Activated CD4-positive, alpha-beta memory T cell treated with anti-CD3 and anti-CD28 coated beads for 36 hours (primary cell): ENCODE results near the gene COX10. TPM values are rescaled to one million over a fixed set of nuclear protein-coding genes. Genes with fewer than 3 reads are reported as not detected.

Experiments
- CTCF ChIA-PET: fragments of 350-600 bp; sonication (Branson Sonifier 250); formaldehyde crosslinking; loops from one replicate; lab custom pipeline; 2021; ENCODE audit warnings: antibody characterized with exemption, inconsistent platforms; lab: Charles Lee
- POLR2A ChIA-PET: fragments of 350-600 bp; sonication (Branson Sonifier 250); formaldehyde crosslinking; loops from one replicate; lab custom pipeline; 2021; ENCODE audit warnings: antibody characterized with exemption; lab: Charles Lee
- DNase-seq: peaks from one replicate; pipeline ENCODE4 v3.0.0-alpha.2; 2020
- H3K27ac Mint-ChIP-seq: one replicate; pipeline ENCODE4 v1.8.0; 2021; ENCODE audit warnings: mixed read lengths
- H3K27me3 Mint-ChIP-seq: one replicate; pipeline ENCODE4 v1.8.0; 2021; ENCODE audit warnings: mixed read lengths
- H3K36me3 Mint-ChIP-seq: one replicate; pipeline ENCODE4 v1.8.0; 2021; ENCODE audit warnings: mixed read lengths
- H3K4me1 Mint-ChIP-seq: one replicate; pipeline ENCODE4 v1.8.0; 2021; ENCODE audit warnings: low read depth, mixed read lengths
- H3K4me3 Mint-ChIP-seq: one replicate; pipeline ENCODE4 v1.8.0; 2021; ENCODE audit warnings: mild to moderate bottlenecking, mixed read lengths
- H3K9me3 Mint-ChIP-seq: one replicate; pipeline ENCODE4 v1.8.0; 2021; ENCODE audit warnings: mixed read lengths
- intact Hi-C: fragments of 100-400 bp; cut with micrococcal nuclease; formaldehyde crosslinking; loops from one replicate; pipeline ENCODE4 v1.15.1; 2023
- total RNA-seq, 2 experiments: library from RNA; stranded (reverse); gene quantifications; one replicate each; pipeline ENCODE4 v1.2.3, GENCODE V29; 2021

COX10 gene
- total RNA-seq, 2 experiments from 2014 or later: 22.9 to 23.6 TPM

- no peak for DNase-seq
- H3K4me1 Mint-ChIP-seq: peaks cover 22% of the 10 kb centered on the region
- H3K9me3 Mint-ChIP-seq: no peaks in the 10 kb centered on the region
- ChIA-PET CTCF (no interaction called here), POLR2A (no interaction called here)
- H3K4me3 Mint-ChIP-seq: no peak overlapping the region
- intact Hi-C loops: no loop called here
- H3K27ac Mint-ChIP-seq: no peak overlapping the region
- H3K36me3 Mint-ChIP-seq: peaks cover 34% of the 10 kb centered on the region
- H3K27me3 Mint-ChIP-seq: no peaks in the 10 kb centered on the region
Measured at GRCh38 chr17:14078027-14078426, 8.7 kb downstream of the COX10 start.

DNA sequence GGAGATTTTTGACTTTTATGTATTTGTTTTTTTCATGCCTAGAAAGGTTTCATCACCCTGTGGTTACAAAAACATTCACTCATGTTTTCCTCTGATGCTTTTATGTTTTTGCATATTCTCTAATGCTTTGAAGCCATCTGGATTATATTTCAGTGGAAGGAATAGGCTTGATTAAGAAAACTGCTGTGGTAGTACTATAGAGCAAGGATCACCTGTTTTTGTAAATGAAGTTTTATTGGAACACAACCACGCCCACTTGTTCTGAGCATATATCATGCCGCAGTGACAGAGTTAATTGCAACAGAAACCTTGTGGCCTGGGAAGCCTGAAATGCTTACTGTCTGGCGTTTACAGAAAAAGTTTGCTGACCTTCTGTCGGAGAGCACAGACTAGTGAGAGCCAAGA, 11.5 kb downstream of the COX10 start:
- no peak for DNase-seq
- Mint-ChIP-seq H3K9me3 (no peaks in the 10 kb centered on the region), H3K27ac (no peak overlapping the region), H3K27me3 (no peaks in the 10 kb centered on the region), H3K36me3 (peaks cover 30% of the 10 kb centered on the region), H3K4me3 (no peak overlapping the region), H3K4me1 (peaks cover 17% of the 10 kb centered on the region)
- ChIA-PET POLR2A (no interaction called here), CTCF (no interaction called here)
- intact Hi-C loops: no loop called here

GRCh38 chr17:14082848-14083247, 13.5 kb downstream of the COX10 start:
- Mint-ChIP-seq H3K27me3 (no peaks in the 10 kb centered on the region), H3K4me1 (peaks cover 21% of the 10 kb centered on the region), H3K4me3 (no peak overlapping the region), H3K36me3 (peaks cover 27% of the 10 kb centered on the region), H3K27ac (no peak overlapping the region), H3K9me3 (no peaks in the 10 kb centered on the region)
- CTCF ChIA-PET: no interaction called here
- no peak for DNase-seq
- intact Hi-C loops: no loop called here
- POLR2A ChIA-PET: no interaction called here

- no peak for DNase-seq
- no peaks in the 10 kb centered on the region for H3K27me3 Mint-ChIP-seq
- ChIA-PET POLR2A (no interaction called here), CTCF (no interaction called here)
- H3K36me3 Mint-ChIP-seq: peaks cover 16% of the 10 kb centered on the region
- H3K4me3 Mint-ChIP-seq: no peak overlapping the region
- H3K4me1 Mint-ChIP-seq: peaks cover 34% of the 10 kb centered on the region
- no peaks in the 10 kb centered on the region for H3K9me3 Mint-ChIP-seq
- no peak overlapping the region for H3K27ac Mint-ChIP-seq
- intact Hi-C loops: no loop called here
Measured at GRCh38 chr17:14084955-14085354, 15.7 kb downstream of the COX10 start.

DNA sequence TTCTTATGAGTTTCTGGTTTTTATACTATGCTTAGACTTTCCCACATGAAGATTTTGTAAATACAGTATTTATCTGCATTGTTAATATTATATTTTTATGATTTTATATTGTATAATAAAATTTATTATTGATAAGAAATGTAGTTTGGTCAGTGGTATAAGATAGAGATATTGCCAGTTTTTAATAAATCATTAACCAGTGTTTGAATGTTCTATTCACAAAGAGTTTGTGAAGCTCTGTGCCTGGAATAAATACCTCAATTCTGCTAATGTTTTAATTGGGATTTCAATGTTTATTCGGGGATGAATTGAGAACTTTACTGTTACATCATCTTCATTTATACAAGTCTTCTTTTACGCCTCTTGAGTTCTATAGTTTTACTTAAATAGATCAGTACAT, 16.9 kb downstream of the COX10 start:
- intact Hi-C loops: no loop called here
- no peak overlapping the region for H3K27ac Mint-ChIP-seq

GRCh38 chr17:14089179-14089578, 19.9 kb downstream of the COX10 start:
- peaks cover 9% of the 10 kb centered on the region for H3K36me3 Mint-ChIP-seq
- H3K9me3 Mint-ChIP-seq: no peaks in the 10 kb centered on the region
- ChIA-PET POLR2A (no interaction called here), CTCF (no interaction called here)
- H3K4me3 Mint-ChIP-seq: no peak overlapping the region
- H3K27ac Mint-ChIP-seq: no peak overlapping the region
- no peaks in the 10 kb centered on the region for H3K27me3 Mint-ChIP-seq
- no peak for DNase-seq
- H3K4me1 Mint-ChIP-seq: peaks cover 50% of the 10 kb centered on the region
- intact Hi-C loops: no loop called here

More for the DNA sequence above, 16.9 kb downstream of the COX10 start:
- Mint-ChIP-seq H3K9me3 (no peaks in the 10 kb centered on the region), H3K4me3 (no peak overlapping the region), H3K27me3 (no peaks in the 10 kb centered on the region), H3K36me3 (peaks cover 11% of the 10 kb centered on the region), H3K4me1 (peaks cover 32% of the 10 kb centered on the region)
- ChIA-PET CTCF (interaction anchor here (1.2 kb wide), 1 partner anchor 117 kb away, joined by 3 read pairs; no protein-coding TSS in a partner anchor), POLR2A (no interaction called here)
- DNase-seq: no peak

- Mint-ChIP-seq H3K27ac (no peak overlapping the region), H3K4me3 (no peak overlapping the region), H3K4me1 (peaks cover 50% of the 10 kb centered on the region), H3K27me3 (no peaks in the 10 kb centered on the region), H3K9me3 (no peaks in the 10 kb centered on the region), H3K36me3 (peaks cover 9% of the 10 kb centered on the region)
- POLR2A ChIA-PET: no interaction called here
- intact Hi-C loops: no loop called here
- no peak for DNase-seq
- CTCF ChIA-PET: no interaction called here
Measured at GRCh38 chr17:14091367-14091766, 22.1 kb downstream of the COX10 start.

GRCh38 chr17:14092808-14093207, 23.5 kb downstream of the COX10 start:
- no peaks in the 10 kb centered on the region for H3K9me3 Mint-ChIP-seq
- H3K4me3 Mint-ChIP-seq: no peak overlapping the region
- no peak overlapping the region for H3K27ac Mint-ChIP-seq
- intact Hi-C loops: no loop called here
- H3K27me3 Mint-ChIP-seq: no peaks in the 10 kb centered on the region
- POLR2A ChIA-PET: no interaction called here
- H3K36me3 Mint-ChIP-seq: no peaks in the 10 kb centered on the region
- CTCF ChIA-PET: no interaction called here
- peaks cover 39% of the 10 kb centered on the region for H3K4me1 Mint-ChIP-seq
- DNase-seq: no peak

- Mint-ChIP-seq H3K9me3 (no peaks in the 10 kb centered on the region), H3K27ac (no peak overlapping the region), H3K4me1 (peaks cover 21% of the 10 kb centered on the region), H3K4me3 (no peak overlapping the region), H3K36me3 (no peaks in the 10 kb centered on the region), H3K27me3 (no peaks in the 10 kb centered on the region)
- CTCF ChIA-PET: interaction anchor here (0.8 kb wide), 1 partner anchor 11 kb away, joined by 3 read pairs; no protein-coding TSS in a partner anchor
- POLR2A ChIA-PET: interaction anchor here (1.0 kb wide), 1 partner anchor 15 kb away, joined by 4 read pairs; no protein-coding TSS in a partner anchor
- intact Hi-C loops: no loop called here
- DNase-seq: no peak
Measured at GRCh38 chr17:14094676-14095601, 25.6 kb downstream of the COX10 start.

DNA sequence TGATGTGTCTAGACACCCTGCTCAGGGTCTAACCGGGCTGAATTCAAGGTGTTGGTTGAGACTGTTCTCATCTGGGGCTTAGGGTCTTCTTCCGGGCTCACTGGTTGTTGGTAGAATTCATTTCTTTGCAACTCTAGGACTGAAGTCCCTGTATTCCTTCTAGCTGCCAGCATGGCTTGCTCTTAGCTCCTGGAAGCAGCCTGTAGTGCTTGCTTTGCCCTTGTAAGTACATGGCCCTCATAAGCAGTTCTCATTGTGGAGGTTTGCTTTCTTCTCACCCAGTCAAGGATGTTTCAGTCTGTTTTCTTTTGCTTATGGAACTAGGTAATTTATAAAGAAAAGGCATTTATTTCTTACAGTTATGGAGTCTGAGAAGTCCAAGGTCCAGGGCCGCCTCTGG, 26.3 kb downstream of the COX10 start:
- H3K27ac Mint-ChIP-seq: no peak overlapping the region
- H3K27me3 Mint-ChIP-seq: no peaks in the 10 kb centered on the region
- intact Hi-C loops: no loop called here
- ChIA-PET CTCF (interaction anchor here (0.8 kb wide), 1 partner anchor 11 kb away, joined by 3 read pairs; no protein-coding TSS in a partner anchor), POLR2A (no interaction called here)
- no peak overlapping the region for H3K4me3 Mint-ChIP-seq
- H3K4me1 Mint-ChIP-seq: peaks cover 21% of the 10 kb centered on the region
- no peak for DNase-seq
- no peaks in the 10 kb centered on the region for H3K9me3 Mint-ChIP-seq
- no peaks in the 10 kb centered on the region for H3K36me3 Mint-ChIP-seq

GRCh38 chr17:14098246-14098645, 28.9 kb downstream of the COX10 start:
- H3K4me1 Mint-ChIP-seq: peaks cover 5% of the 10 kb centered on the region
- CTCF ChIA-PET: no interaction called here
- DNase-seq: no peak
- no peaks in the 10 kb centered on the region for H3K27me3 Mint-ChIP-seq
- peaks cover 10% of the 10 kb centered on the region for H3K36me3 Mint-ChIP-seq
- no peaks in the 10 kb centered on the region for H3K9me3 Mint-ChIP-seq
- POLR2A ChIA-PET: no interaction called here
- no peak overlapping the region for H3K4me3 Mint-ChIP-seq
- intact Hi-C loops: no loop called here
- H3K27ac Mint-ChIP-seq: no peak overlapping the region

DNA sequence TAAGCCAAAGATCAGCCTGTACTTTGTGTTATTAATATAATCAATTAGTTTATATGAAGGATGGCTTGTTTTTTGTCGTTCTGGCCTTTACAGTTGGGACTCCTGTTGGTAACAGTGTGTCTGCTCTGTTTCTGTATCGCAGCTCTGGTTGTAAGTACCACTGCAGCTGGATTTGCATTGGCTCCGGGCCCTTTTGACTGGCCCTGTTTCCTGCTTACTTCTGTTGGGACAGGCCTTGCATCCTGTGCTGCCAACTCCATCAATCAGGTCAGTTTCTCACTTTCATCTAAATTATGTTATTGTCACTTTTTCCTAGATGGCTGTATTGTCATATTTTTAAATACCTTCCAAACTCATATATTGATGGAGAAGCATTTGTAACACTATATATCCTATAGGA, 32.7 kb downstream of the COX10 start:
- intact Hi-C loops: no loop called here
- POLR2A ChIA-PET: no interaction called here
- CTCF ChIA-PET: no interaction called here
- Mint-ChIP-seq H3K36me3 (peaks cover 19% of the 10 kb centered on the region), H3K27me3 (no peaks in the 10 kb centered on the region), H3K4me1 (peaks cover 4% of the 10 kb centered on the region), H3K4me3 (no peak overlapping the region), H3K27ac (no peak overlapping the region), H3K9me3 (no peaks in the 10 kb centered on the region)
- DNase-seq: no peak

DNA sequence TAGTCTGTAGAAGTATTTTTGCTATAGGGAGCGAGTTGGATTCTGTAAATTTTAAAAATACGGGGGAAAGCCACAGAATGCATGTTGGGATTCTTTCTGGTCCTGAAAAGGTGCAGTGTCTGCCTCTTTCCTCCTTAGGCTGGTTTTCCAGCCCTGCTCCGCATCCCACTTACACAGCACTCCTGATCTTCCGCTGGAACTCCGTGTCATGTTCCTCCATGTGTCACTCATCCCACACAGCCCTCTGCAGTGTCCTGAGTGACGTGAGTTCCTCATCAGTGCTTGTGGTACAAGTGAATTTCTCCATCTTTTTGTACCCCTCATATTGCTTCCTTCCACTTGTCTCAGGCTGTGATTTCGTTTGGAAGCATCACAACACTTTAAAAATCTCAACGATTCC, 34.5 kb downstream of the COX10 start:
- Mint-ChIP-seq H3K9me3 (no peaks in the 10 kb centered on the region), H3K36me3 (peaks cover 28% of the 10 kb centered on the region), H3K4me3 (no peak overlapping the region), H3K4me1 (peaks cover 23% of the 10 kb centered on the region), H3K27ac (no peak overlapping the region), H3K27me3 (no peaks in the 10 kb centered on the region)
- POLR2A ChIA-PET: no interaction called here
- intact Hi-C loops: no loop called here
- CTCF ChIA-PET: no interaction called here
- DNase-seq: no peak
